ENCODE data around the gene PGBD1. TPM values are rescaled to one million over a fixed set of nuclear protein-coding genes. Genes with fewer than 3 reads are reported as not detected.
A peak's percentile ranks its signal among the peaks of the same experiment; 100 is the strongest.

PGBD1 gene
- polyA plus RNA-seq (ENCODE audit: insufficient read length), result 7.1 TPM

GRCh38 chr6:28281288-28282064 lies at the start of gene PGBD1:
PGBD1 (plus strand) TSS chr6:28281572; CDS start chr6:28283814, 2,242 bp downstream.
- DNase-seq (ENCODE audit: low read depth), result no peak

- no peak for DNase-seq (ENCODE audit: low read depth)
These were observed 48.6 kb upstream of the PGBD1 start for GRCh38 chr6:28232785-28233184.

- no peak for DNase-seq (ENCODE audit: low read depth)
These were observed 45.4 kb upstream of the PGBD1 start for GRCh38 chr6:28235912-28236452.

- no peak for DNase-seq (ENCODE audit: low read depth)
These were observed 41.7 kb upstream of the PGBD1 start for GRCh38 chr6:28239636-28240035.

GRCh38 chr6:28240471-28240870 lies 40.9 kb upstream of the PGBD1 start:
- DNase-seq (ENCODE audit: low read depth), result no peak

GRCh38 chr6:28243946-28244345 lies 37.4 kb upstream of the PGBD1 start:
- DNase-seq (ENCODE audit: low read depth), result no peak

- no peak for DNase-seq (ENCODE audit: low read depth)
These were observed 36.0 kb upstream of the PGBD1 start for GRCh38 chr6:28245206-28245941.

- DNase-seq (ENCODE audit: low read depth), result no peak
These were observed 32.5 kb upstream of the PGBD1 start for GRCh38 chr6:28248916-28249315.

- DNase-seq (ENCODE audit: low read depth), result no peak
These were observed 30.6 kb upstream of the PGBD1 start for GRCh38 chr6:28250747-28251146.

- DNase-seq (ENCODE audit: low read depth), result no peak
These were observed 29.7 kb upstream of the PGBD1 start for GRCh38 chr6:28251661-28252008.

- DNase-seq (ENCODE audit: low read depth), result peak; percentile 81
These were observed 29.1 kb upstream of the PGBD1 start, which contains the start of gene ZKSCAN4 for GRCh38 chr6:28252009-28252975. ZKSCAN4 (minus strand) TSS chr6:28252269; CDS start chr6:28251980, 289 bp downstream.

GRCh38 chr6:28254121-28254519 lies 27.3 kb upstream of the PGBD1 start:
- DNase-seq (ENCODE audit: low read depth), result no peak

GRCh38 chr6:28257042-28257441 lies 24.3 kb upstream of the PGBD1 start:
- DNase-seq (ENCODE audit: low read depth), result no peak

GRCh38 chr6:28258877-28259777 lies 22.2 kb upstream of the PGBD1 start, which contains the start of gene NKAPL:
NKAPL (plus strand) TSS chr6:28259297; CDS start chr6:28259372, 75 bp downstream.
- no peak for DNase-seq (ENCODE audit: low read depth)

GRCh38 chr6:28263922-28264321 lies 17.4 kb upstream of the PGBD1 start:
- no peak for DNase-seq (ENCODE audit: low read depth)

- no peak for DNase-seq (ENCODE audit: low read depth)
These were observed 16.5 kb upstream of the PGBD1 start for GRCh38 chr6:28264834-28265401.

- no peak for DNase-seq (ENCODE audit: low read depth)
These were observed 14.8 kb upstream of the PGBD1 start for GRCh38 chr6:28266563-28266961.

- DNase-seq (ENCODE audit: low read depth), result peak; percentile 82
These were observed 14.2 kb upstream of the PGBD1 start, which contains the start of gene ZSCAN26 for GRCh38 chr6:28266962-28267694. ZSCAN26 (plus strand) TSS chr6:28267143; CDS start chr6:28271920, 4,777 bp downstream.

GRCh38 chr6:28267695-28268059 lies 13.7 kb upstream of the PGBD1 start:
- no peak for DNase-seq (ENCODE audit: low read depth)
